Hematopoietic multipotent progenitor cell treated with erythropoietin and hydrocortisone succinate and interleukin-3 and kit ligand, for 4 days (in vitro differentiated cells): ENCODE measurements around the gene TAF11L10.
"Not testable (repeated sequence)": the region's sequence is repeated elsewhere in the genome, so short reads cannot be mapped to it uniquely, and the experiment has no call there.

Experiments used
- DNase-seq: peaks from one replicate; pipeline ENCODE4 v3.0.0-alpha.2; 2015

TAF11L10 gene

DNA sequence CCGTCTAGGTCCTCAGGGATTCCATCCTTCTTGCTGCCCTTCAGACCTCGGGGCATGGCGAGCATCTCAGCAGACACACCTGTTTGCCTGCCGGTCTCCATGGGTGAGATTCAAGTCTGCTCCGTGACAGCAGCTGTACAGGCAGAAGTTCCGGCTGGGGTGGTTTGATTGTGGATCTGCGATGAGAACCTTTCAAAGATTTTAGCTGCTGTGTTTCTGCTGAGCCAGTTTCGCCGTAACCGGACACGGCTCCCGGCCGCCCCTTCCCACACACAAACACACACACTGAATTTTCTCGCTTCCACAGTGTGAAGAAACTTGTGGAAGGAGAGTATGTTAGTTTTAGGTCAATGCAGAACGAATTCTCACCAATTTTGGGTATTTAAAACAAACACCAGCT is at the start of gene TAF11L10:
Gene TAF11L10 (minus strand): TSS at position 101 of the 400 bp plus-strand sequence.
- DNase-seq, result not testable (repeated sequence)

DNA sequence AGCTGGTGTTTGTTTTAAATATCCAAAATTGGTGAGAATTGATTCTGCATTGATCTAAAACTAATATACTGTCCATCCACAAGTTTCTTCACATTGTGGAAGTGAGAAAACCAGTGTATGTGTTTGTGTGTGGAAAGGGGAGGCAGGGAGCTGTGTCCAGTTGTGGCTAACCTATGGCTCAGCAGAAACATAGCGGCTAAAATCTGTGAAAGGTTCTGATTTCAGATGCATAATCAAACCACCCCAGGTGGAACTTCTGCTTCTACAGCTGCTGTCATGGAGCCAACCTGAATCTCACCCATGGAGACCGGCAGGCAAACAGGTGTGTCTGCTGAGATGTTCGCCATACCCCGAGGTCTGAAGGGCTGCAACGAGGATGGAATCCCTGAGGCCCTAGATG is 36.5 kb upstream of the TAF11L10 start, which contains the start of gene TAF11L14:
Gene TAF11L14 (plus strand): TSS at position 301 of the 400 bp plus-strand sequence.
- DNase-seq, result no peak

DNA sequence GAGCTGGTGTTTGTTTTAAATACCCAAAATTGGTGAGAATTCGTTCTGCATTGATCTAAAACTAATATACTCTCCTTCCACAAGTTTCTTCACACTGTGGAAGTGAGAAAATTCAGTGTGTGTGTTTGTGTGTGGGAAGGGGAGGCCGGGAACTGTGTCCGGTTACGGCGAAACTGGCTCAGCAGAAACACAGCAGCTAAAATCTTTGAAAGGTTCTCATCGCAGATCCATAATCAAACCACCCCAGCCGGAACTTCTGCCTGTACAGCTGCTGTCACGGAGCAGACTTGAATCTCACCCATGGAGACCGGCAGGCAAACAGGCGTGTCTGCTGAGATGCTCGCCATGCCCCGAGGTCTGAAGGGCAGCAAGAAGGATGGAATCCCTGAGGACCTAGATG is 34.2 kb upstream of the TAF11L10 start, which contains the start of gene TAF11L13:
Gene TAF11L13 (plus strand): TSS at position 301 of the 400 bp plus-strand sequence.
- not testable (repeated sequence) for DNase-seq

DNA sequence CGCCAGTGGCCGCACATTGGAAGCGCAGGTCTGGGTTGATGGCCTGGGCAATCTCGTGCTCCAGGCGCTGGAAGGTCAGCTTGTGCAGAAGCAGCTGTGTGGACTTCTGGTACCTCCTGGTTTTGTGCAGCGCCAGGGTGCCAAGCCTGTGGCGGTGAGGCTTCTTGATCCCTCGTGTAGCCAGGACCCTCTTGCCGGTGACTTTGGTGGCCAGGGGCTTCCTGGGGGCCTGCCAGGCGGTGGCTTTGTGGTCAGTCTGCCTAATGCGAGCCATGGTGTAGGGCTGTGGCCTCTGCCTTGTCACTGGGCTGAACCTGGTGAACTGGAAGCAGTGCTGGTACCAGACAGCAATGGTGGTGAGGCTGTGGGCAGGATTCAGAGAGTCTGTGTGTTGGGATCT is 28.1 kb upstream of the TAF11L10 start:
- DNase-seq, result no peak

DNA sequence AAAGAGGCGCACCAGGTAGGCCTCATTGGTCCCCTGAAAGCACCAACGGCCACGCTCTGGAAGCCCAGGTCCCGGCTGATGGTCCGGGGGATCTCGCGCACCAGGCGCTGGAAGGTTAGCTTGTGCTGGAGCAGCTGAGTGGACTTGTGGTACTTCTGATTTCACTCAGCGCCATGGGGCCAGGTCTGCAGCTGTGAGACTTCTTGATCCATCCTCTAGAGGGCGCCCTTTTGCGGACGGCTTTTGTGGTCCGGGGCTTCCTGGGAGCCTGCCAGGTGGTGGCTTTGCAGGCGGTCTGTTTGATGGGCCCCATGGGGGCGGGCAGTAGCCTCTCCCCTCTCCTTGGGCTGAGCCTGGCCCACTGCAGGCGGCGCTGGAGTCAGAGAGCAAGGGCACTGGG is 23.0 kb upstream of the TAF11L10 start:
- no peak for DNase-seq

DNA sequence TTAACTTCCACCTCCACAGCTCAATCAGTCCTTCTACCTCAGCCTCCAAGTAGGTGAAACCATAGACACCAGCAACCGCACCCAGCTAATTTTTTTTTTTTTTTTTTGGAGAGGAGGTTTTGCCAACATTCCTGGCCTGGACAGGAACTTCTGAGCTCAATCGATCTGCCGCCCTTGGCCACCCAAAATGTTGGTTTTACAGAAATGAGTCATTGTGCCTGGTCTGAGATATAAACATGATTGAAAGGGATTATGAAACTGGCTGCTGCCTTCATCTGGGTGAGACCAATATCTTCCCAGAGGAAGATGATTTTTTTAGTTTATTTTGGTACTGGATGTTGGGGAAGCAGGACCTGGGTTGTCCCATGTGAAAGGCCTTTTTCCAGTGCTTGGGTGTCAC is 21.7 kb upstream of the TAF11L10 start:
- DNase-seq, result no peak

DNA sequence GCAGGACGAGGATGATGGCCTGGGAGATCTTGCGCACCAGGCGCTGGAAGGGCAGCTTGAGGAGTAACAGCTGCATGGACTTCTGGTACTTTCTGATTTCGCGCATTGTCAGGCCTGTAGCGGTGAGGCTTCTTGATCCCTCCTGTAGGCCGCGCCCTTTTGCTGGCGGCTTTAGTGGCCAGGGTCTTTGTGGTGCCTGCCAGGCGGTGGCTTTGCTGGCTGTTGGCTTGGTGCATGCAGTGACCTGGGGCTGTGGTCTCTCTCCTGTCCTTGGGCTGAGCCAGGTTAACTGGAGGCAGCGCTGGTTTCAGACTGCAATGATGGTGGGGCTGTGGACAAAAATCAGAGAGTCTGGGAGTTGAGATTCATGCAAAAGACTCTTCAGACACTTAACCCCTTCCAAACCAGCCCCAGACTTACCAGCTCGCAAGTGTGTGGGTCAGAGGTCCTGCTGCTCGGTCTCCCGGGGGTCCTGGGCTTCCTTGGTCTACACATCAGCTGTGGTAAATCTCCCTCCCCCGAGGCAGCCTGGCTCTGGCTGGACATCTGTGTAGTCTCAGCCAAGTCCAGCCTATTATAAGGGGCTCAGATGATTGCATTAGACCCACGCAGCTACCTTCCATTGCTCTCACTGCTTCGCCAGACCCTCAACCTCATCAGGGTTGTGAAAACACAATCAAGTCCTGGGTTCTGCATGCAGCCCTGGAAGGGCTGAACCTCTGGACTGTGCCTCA is 17.4 kb upstream of the TAF11L10 start:
- DNase-seq, result no peak

DNA sequence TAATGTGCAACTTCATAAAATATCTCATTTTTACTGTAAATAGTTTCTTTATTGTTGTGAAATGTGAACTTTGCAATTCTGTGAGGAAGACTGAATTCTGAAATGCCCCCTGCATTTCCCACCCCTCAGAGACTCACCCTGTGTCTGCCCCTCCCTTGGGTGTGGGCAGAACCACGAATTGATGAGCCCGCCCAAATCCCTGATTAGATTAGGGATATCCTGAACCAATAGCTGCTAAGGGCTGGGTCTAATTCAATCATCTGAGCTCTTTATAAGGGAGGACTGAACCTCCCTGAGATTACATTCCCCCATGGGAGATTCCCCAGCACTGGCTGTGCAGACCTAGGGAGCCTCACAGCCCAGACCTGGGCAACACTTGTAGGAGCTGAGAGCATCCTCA is 12.5 kb upstream of the TAF11L10 start, which contains the start of gene TAF11L12:
Gene TAF11L12 (plus strand): TSS at position 301 of the 400 bp plus-strand sequence.
- DNase-seq, result not testable (repeated sequence)

DNA sequence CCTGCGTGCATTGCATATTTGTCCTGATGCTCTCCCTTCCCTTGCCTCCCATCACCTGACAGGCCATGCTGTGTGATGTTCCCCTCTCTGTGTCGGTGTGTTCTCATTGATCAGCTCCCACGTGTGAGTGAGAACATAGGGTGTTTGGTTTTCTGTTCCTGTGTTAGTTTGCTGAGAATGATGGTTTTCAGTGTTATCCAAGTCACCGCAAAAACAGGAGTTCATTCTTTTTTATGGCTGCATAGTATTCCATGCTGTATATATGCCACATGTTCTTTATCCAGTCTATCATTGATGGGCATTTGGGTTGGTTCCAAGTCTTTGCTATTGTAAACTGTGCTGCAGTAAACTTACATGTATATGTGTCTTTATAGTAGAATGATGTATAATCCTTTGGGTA is 9.8 kb upstream of the TAF11L10 start:
- not testable (repeated sequence) for DNase-seq

DNA sequence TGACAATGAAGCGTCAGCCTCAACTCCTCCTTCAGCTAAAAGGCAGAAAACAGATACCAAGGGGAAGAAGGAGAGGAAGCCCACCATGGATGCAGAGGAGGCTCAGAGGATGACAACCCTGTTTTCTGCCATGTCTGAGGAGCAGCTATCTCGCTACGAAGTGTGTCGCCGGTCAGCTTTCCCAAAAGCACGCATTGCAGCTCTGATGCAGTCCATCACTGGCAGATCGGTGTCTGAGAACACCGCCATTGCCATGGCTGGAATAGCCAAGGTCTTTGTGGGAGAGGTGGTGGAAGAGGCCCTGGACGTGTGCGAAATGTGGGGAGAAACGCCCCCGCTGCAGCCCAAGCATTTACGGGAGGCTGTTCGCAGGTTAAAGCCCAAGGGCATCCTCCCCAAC is 7.3 kb upstream of the TAF11L10 start:
- no peak for DNase-seq

DNA sequence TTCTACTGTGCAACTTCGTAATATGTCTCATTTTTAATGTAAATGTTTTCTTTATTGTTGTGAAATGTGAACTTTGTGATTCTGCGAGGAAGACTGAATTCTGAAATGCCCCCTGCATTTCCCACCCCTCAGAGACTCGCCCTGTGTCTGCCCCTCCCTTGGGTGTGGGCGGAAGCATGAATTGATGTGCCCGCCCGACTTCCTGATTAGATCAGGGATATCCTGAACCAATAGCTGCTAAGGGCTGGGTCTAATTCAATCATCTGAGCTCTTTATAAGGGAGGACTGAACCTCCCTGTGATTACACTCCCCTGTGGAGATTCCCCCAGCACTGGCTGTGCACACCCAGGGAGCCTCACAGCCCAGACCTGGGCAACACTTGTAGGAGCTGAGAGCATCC is 6.3 kb upstream of the TAF11L10 start, which contains the start of gene TAF11L11:
Gene TAF11L11 (plus strand): TSS at position 304 of the 400 bp plus-strand sequence.
- DNase-seq, result not testable (repeated sequence)

DNA sequence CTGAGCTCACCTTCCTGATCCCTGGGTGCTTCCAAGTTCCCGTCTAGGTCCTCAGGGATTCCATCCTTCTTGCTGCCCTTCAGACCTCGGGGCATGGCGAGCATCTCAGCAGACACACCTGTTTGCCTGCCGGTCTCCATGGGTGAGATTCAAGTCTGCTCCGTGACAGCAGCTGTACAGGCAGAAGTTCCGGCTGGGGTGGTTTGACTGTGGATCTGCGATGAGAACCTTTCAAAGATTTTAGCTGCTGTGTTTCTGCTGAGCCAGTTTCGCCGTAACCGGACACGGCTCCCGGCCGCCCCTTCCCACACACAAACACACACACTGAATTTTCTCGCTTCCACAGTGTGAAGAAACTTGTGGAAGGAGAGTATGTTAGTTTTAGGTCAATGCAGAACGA is 3.4 kb downstream of the TAF11L10 start, which contains the start of gene TAF11L9:
Gene TAF11L9 (minus strand): TSS at position 140 of the 400 bp plus-strand sequence.
- DNase-seq, result not testable (repeated sequence)

DNA sequence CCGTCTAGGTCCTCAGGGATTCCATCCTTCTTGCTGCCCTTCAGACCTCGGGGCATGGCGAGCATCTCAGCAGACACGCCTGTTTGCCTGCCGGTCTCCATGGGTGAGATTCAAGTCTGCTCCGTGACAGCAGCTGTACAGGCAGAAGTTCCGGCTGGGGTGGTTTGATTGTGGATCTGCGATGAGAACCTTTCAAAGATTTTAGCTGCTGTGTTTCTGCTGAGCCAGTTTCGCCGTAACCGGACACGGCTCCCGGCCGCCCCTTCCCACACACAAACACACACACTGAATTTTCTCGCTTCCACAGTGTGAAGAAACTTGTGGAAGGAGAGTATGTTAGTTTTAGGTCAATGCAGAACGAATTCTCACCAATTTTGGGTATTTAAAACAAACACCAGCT is 6.8 kb downstream of the TAF11L10 start, which contains the start of gene TAF11L8:
Gene TAF11L8 (minus strand): TSS at position 101 of the 400 bp plus-strand sequence.
- DNase-seq, result not testable (repeated sequence)

DNA sequence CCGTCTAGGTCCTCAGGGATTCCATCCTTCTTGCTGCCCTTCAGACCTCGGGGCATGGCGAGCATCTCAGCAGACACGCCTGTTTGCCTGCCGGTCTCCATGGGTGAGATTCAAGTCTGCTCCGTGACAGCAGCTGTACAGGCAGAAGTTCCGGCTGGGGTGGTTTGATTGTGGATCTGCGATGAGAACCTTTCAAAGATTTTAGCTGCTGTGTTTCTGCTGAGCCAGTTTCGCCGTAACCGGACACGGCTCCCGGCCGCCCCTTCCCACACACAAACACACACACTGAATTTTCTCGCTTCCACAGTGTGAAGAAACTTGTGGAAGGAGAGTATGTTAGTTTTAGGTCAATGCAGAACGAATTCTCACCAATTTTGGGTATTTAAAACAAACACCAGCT is 12.0 kb downstream of the TAF11L10 start, which contains the start of gene TAF11L7:
Gene TAF11L7 (minus strand): TSS at position 101 of the 400 bp plus-strand sequence.
- DNase-seq, result not testable (repeated sequence)
